Suprapubic skin (tissue), 3 donors: ENCODE data around the gene ATP11A.

ENCODE experiments used
- CTCF ChIP-seq, 2 donors: fragments of 200-600 bp in 1 of 2; fragments of 450-650 bp in 1 of 2; sonication (generic) in 1 of 2; IDR thresholded peaks; one replicate each; pipeline ENCODE4 v1.5.1; 2016 to 2019; ENCODE audit warnings: antibody characterized with exemption in 2 of 2, mild to moderate bottlenecking in 1 of 2, moderate library complexity in 1 of 2
- EP300 ChIP-seq: sonication (generic); formaldehyde crosslinking; IDR thresholded peaks from one replicate; pipeline ENCODE4 v1.6.1; 2017; ENCODE audit warnings: antibody characterized with exemption

DNA sequence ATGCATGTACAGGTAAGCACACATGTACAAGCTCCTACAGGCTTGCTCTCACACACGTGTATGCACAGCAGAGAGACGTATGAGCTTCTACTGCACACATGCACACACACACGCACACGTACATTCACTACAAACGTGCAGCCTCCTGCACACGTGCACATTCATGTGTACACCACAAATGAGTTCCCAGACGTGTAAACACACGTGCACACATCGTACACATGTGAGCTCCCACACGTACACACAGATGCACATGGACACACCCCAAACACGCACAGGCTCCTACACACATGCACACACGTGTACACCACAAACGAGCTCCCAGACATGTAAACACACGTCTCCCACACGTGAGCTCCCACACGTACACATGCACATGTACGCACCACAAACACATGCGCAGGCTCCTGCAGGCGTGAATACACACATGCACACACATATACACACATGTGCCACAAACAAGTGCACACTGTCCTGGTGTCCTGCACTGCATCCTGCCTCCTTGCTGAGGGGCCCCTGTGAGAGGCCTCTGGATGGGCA is 195.5 kb downstream of the ATP11A start:
- no peak for TF ChIP-seq CTCF (IDR thresholded peaks at IDR 0.05)
- TF ChIP-seq EP300 = no peak
